Measurements from ENCODE around the gene FH.

Gene FH

GRCh38 chr1:241485145-241485544 is 34.4 kb downstream of the FH start:
- DNase-seq (ENCODE audit: low read depth, low spot score) = no peak
- TF ChIP-seq CTCF (IDR thresholded peaks at IDR 0.05; ENCODE audit: insufficient read depth, low read length, missing control alignments) = no peak
- ChIA-PET CTCF (interaction anchor here (0.6 to 2.0 kb wide), 14 partner anchors 8 to 773 kb away, joined by 3 to 14 read pairs (median 4); partner anchors contain the start of gene FH), POLR2A (no interaction called here)
- no peak overlapping the region for H3K4me3 ChIP-seq (ENCODE audit: low read depth, low read length)

GRCh38 chr1:241482761-241483250 is 36.7 kb downstream of the FH start:
- ChIA-PET CTCF (no interaction called here), POLR2A (interaction anchor here (0.7 kb wide), 1 partner anchor 826 kb away, joined by 5 read pairs; no protein-coding TSS in a partner anchor)
- peak; percentile 24 for DNase-seq (ENCODE audit: low read depth, low spot score)
- no peak overlapping the region for H3K4me3 ChIP-seq (ENCODE audit: low read depth, low read length)
- no peak for TF ChIP-seq CTCF (IDR thresholded peaks at IDR 0.05; ENCODE audit: insufficient read depth, low read length, missing control alignments)

- TF ChIP-seq CTCF (IDR thresholded peaks at IDR 0.05; ENCODE audit: insufficient read depth, low read length, missing control alignments) = no peak
- POLR2A ChIA-PET = no interaction called here
- no peak for DNase-seq (ENCODE audit: low read depth, low spot score)
- no peak overlapping the region for H3K4me3 ChIP-seq (ENCODE audit: low read depth, low read length)
- CTCF ChIA-PET = no interaction called here
Measured at GRCh38 chr1:241479294-241479693, 40.3 kb downstream of the FH start.

GRCh38 chr1:241475671-241476070 is 43.9 kb downstream of the FH start:
- CTCF ChIA-PET = no interaction called here
- DNase-seq (ENCODE audit: low read depth, low spot score) = no peak
- no peak for TF ChIP-seq CTCF (IDR thresholded peaks at IDR 0.05; ENCODE audit: insufficient read depth, low read length, missing control alignments)
- POLR2A ChIA-PET = no interaction called here
- no peak overlapping the region for H3K4me3 ChIP-seq (ENCODE audit: low read depth, low read length)

- POLR2A ChIA-PET = no interaction called here
- no peak for TF ChIP-seq CTCF (IDR thresholded peaks at IDR 0.05; ENCODE audit: insufficient read depth, low read length, missing control alignments)
- CTCF ChIA-PET = no interaction called here
- H3K4me3 ChIP-seq (ENCODE audit: low read depth, low read length) = no peak overlapping the region
- DNase-seq (ENCODE audit: low read depth, low spot score) = no peak
Measured at GRCh38 chr1:241473026-241473425, 46.5 kb downstream of the FH start.

- DNase-seq (ENCODE audit: low read depth, low spot score) = no peak
- ChIA-PET CTCF (no interaction called here), POLR2A (no interaction called here)
Measured at GRCh38 chr1:241470908-241471590, 48.5 kb downstream of the FH start.

More at GRCh38 chr1:241470908-241471590, 48.5 kb downstream of the FH start:
- no peak overlapping the region for H3K4me3 ChIP-seq (ENCODE audit: low read depth, low read length)
- TF ChIP-seq CTCF (IDR thresholded peaks at IDR 0.05; ENCODE audit: insufficient read depth, low read length, missing control alignments) = no peak

Data from AG04449 (cell line).